H9 (cell line): ENCODE data around the gene SCN4A. TPM values are rescaled to one million over a fixed set of nuclear protein-coding genes. Genes with fewer than 3 reads are reported as not detected.
A peak's percentile ranks its signal among the peaks of the same experiment; 100 is the strongest.

Experiments used
- DNase-seq: peaks from one replicate; pipeline ENCODE4 v3.0.0-alpha.2; 2017
- H2AFZ ChIP-seq: one replicate; pipeline ENCODE4 v1.6.1; 2013; ENCODE audit warnings: mild to moderate bottlenecking, low read length, control low read depth, moderate library complexity
- H2AK5ac ChIP-seq: 2 replicates; pipeline ENCODE4 v1.6.1; 2013; ENCODE audit warnings: low read length, control low read depth, mixed read lengths; ENCODE audit not compliant: insufficient read length
- H2BK120ac ChIP-seq: one replicate; pipeline ENCODE4 v1.6.1; 2013; ENCODE audit warnings: low read depth, mild to moderate bottlenecking, low read length, control low read depth, inconsistent platforms; ENCODE audit not compliant: poor library complexity, severe bottlenecking
- H2BK12ac ChIP-seq: 2 replicates; pipeline ENCODE4 v1.6.1; 2013; ENCODE audit warnings: low read length, control low read depth, mixed read lengths, low read depth; ENCODE audit not compliant: insufficient read length
- H2BK15ac ChIP-seq: 2 replicates; pipeline ENCODE4 v1.6.1; 2013; ENCODE audit warnings: low read depth, low read length, control low read depth
- H2BK20ac ChIP-seq: one replicate; pipeline ENCODE4 v1.6.1; 2013; ENCODE audit warnings: low read depth, mild to moderate bottlenecking, low read length, control low read depth, inconsistent platforms; ENCODE audit not compliant: poor library complexity, severe bottlenecking
- H2BK5ac ChIP-seq: 2 replicates; pipeline ENCODE4 v1.6.1; 2013; ENCODE audit warnings: low read length, control low read depth, mixed read lengths; ENCODE audit not compliant: insufficient read length
- H3K14ac ChIP-seq: 2 replicates; pipeline ENCODE4 v1.6.1; 2013; ENCODE audit warnings: low read length, control low read depth; ENCODE audit not compliant: insufficient read depth
- H3K18ac ChIP-seq: 2 replicates; pipeline ENCODE4 v1.6.1; 2013; ENCODE audit warnings: low read depth, mild to moderate bottlenecking, mixed read lengths, low read length, control low read depth; ENCODE audit not compliant: insufficient read length
- H3K23ac ChIP-seq: 2 replicates; pipeline ENCODE4 v1.6.1; 2013; ENCODE audit warnings: low read length, control low read depth, mixed read lengths, low read depth; ENCODE audit not compliant: insufficient read length
- H3K23me2 ChIP-seq: 2 replicates; pipeline ENCODE4 v1.6.1; 2013; ENCODE audit warnings: low read depth, mild to moderate bottlenecking, mixed read lengths, low read length, control low read depth; ENCODE audit not compliant: insufficient read length, poor library complexity, severe bottlenecking
- H3K27ac ChIP-seq: 2 replicates; pipeline ENCODE4 v1.5.1; 2013; ENCODE audit warnings: low read length, control low read depth, mixed read lengths, low read depth; ENCODE audit not compliant: insufficient read length
- H3K27me3 ChIP-seq: 2 replicates; pipeline ENCODE4 v1.6.1; 2013; ENCODE audit warnings: low read length, control low read depth, inconsistent platforms; ENCODE audit not compliant: insufficient read depth
- H3K4ac ChIP-seq: 2 replicates; pipeline ENCODE4 v1.6.1; 2013; ENCODE audit warnings: low read depth, mild to moderate bottlenecking, control low read depth, inconsistent platforms, low read length, moderate library complexity
- H3K4me1 ChIP-seq: 2 replicates; pipeline ENCODE4 v1.6.1; 2013; ENCODE audit warnings: low read length, control low read depth, inconsistent platforms; ENCODE audit not compliant: insufficient read depth
- H3K4me2 ChIP-seq: 2 replicates; pipeline ENCODE4 v1.6.1; 2013; ENCODE audit warnings: low read length, control low read depth, mixed read lengths; ENCODE audit not compliant: insufficient read length, insufficient read depth
- H3K56ac ChIP-seq: 2 replicates; pipeline ENCODE4 v1.6.1; 2013; ENCODE audit warnings: low read depth, mild to moderate bottlenecking, mixed read lengths, low read length, control low read depth; ENCODE audit not compliant: insufficient read length
- H3K79me1 ChIP-seq: 2 replicates; pipeline ENCODE4 v1.6.1; 2013; ENCODE audit warnings: low read depth, mild to moderate bottlenecking, moderate library complexity, low read length, control low read depth, inconsistent platforms; ENCODE audit not compliant: insufficient read depth, poor library complexity, severe bottlenecking
- H3K79me2 ChIP-seq: 2 replicates; pipeline ENCODE4 v1.6.1; 2013; ENCODE audit warnings: low read length, control low read depth, inconsistent platforms; ENCODE audit not compliant: insufficient read depth
- H3K9ac ChIP-seq: 2 replicates; pipeline ENCODE4 v1.6.1; 2013; ENCODE audit warnings: low read length, control low read depth, mixed read lengths; ENCODE audit not compliant: insufficient read length; ENCODE audit errors: extremely low read depth
- H3K9me3 ChIP-seq: one replicate; pipeline ENCODE4 v1.6.1; 2013; ENCODE audit warnings: low read depth, low read length, inconsistent platforms; ENCODE audit not compliant: control insufficient read depth
- H3T11ph ChIP-seq: one replicate; pipeline ENCODE4 v1.6.1; 2013; ENCODE audit warnings: mild to moderate bottlenecking, low read length, control low read depth, inconsistent platforms
- H4K20me1 ChIP-seq: one replicate; pipeline ENCODE4 v1.6.1; 2013; ENCODE audit not compliant: control insufficient read depth, insufficient read length, insufficient read depth
- H4K5ac ChIP-seq: 2 replicates; pipeline ENCODE4 v1.6.1; 2013; ENCODE audit warnings: low read depth, mild to moderate bottlenecking, mixed read lengths, low read length, control low read depth; ENCODE audit not compliant: insufficient read length
- H4K8ac ChIP-seq: replicated peaks from 2 replicates; pipeline ENCODE4 v1.6.1; 2013; ENCODE audit warnings: low read length, control low read depth, mixed read lengths, low read depth; ENCODE audit not compliant: insufficient read length
- H4K91ac ChIP-seq: 2 replicates; pipeline ENCODE4 v1.6.1; 2013; ENCODE audit warnings: low read depth, mild to moderate bottlenecking, moderate library complexity, mixed read lengths, low read length, control low read depth; ENCODE audit not compliant: insufficient read length
- H3K27ac Mint-ChIP-seq, 3 experiments: 2 replicates in 2 of 3; 3 replicates in 1 of 3; pipeline ENCODE4 v1.8.0; 2020 to 2021; ENCODE audit warnings: mixed read lengths in 3 of 3, mild to moderate bottlenecking in 1 of 3, moderate library complexity in 1 of 3
- H3K27me3 Mint-ChIP-seq: 2 replicates; pipeline ENCODE4 v1.8.0; 2021; ENCODE audit warnings: low read depth, mild to moderate bottlenecking, moderate library complexity, mixed read lengths
- H3K36me3 Mint-ChIP-seq, 3 experiments: 2 replicates in 2 of 3; 3 replicates in 1 of 3; pipeline ENCODE4 v1.8.0; 2020 to 2021; ENCODE audit warnings: low read depth in 3 of 3, mixed read lengths in 3 of 3; ENCODE audit not compliant: insufficient read depth in 1 of 3
- H3K4me1 Mint-ChIP-seq, 2 experiments: 2 replicates each; pipeline ENCODE4 v1.8.0; 2020; ENCODE audit warnings: mixed read lengths in 2 of 2
- H3K4me3 Mint-ChIP-seq, 2 experiments: 2 replicates in 1 of 2; 3 replicates in 1 of 2; pipeline ENCODE4 v1.8.0; 2020 to 2021; ENCODE audit warnings: mild to moderate bottlenecking in 2 of 2, mixed read lengths in 2 of 2, moderate library complexity in 1 of 2
- H3K9me3 Mint-ChIP-seq, 2 experiments: 2 replicates in 1 of 2; 3 replicates in 1 of 2; pipeline ENCODE4 v1.8.0; 2020; ENCODE audit warnings: mild to moderate bottlenecking in 2 of 2, mixed read lengths in 2 of 2, moderate library complexity in 1 of 2
- CTCF ChIP-seq: fragments of 200-600 bp; sonication (generic); conservative IDR thresholded peaks from 3 replicates; pipeline ENCODE4 v1.8.0; 2021; ENCODE audit warnings: antibody characterized with exemption, mild to moderate bottlenecking
- WGBS: extraction: QIAGEN DNeasy Blood & Tissue Kit; methylation state at CpG from one replicate; pipeline ENCODE4 v1.1.7; 2013; ENCODE audit warnings: missing lambda C conversion rate, low lambda C conversion rate, mixed read lengths; ENCODE audit not compliant: insufficient read length; ENCODE audit errors: extremely low coverage; 5-methylcytosine and 5-hydroxymethylcytosine counted together
- total RNA-seq: library from RNA; stranded (reverse); gene quantifications from 2 replicates; pipeline ENCODE4 v1.2.1, GENCODE V29; 2021

Gene SCN4A
- total RNA-seq, 1 experiment from 2014 or later = 5.8 TPM

GRCh38 chr17:63973247-63973646, 529 bp upstream of the SCN4A start:
- Histone ChIP-seq H3K4ac (no peak overlapping the region), H3K4me2 (no peak overlapping the region), H2BK5ac (no peak overlapping the region), H4K8ac (no peak overlapping the region), H3K9ac (no peak overlapping the region), H3T11ph (no peak overlapping the region), H3K79me2 (no peaks in the 10 kb centered on the region), H2BK15ac (no peak overlapping the region), H2BK120ac (no peak overlapping the region), H3K79me1 (no peaks in the 10 kb centered on the region), H3K27me3 (no peaks in the 10 kb centered on the region), H3K9me3 (no peaks in the 10 kb centered on the region), H3K27ac (no peak overlapping the region), H2BK12ac (no peak overlapping the region), H3K23me2 (no peaks in the 10 kb centered on the region), H2BK20ac (no peak overlapping the region), H3K56ac (no peak overlapping the region), H2AFZ (no peak overlapping the region), H3K18ac (no peak overlapping the region), H3K23ac (no peak overlapping the region), H4K91ac (no peak overlapping the region), H3K14ac (no peak overlapping the region), H4K5ac (no peak overlapping the region), H4K20me1 (no peaks in the 10 kb centered on the region), H2AK5ac (no peak overlapping the region), H3K4me1 (no peaks in the 10 kb centered on the region)
- Mint-ChIP-seq H3K4me1 (peaks cover 7 to 10% of the 10 kb centered on the region in 2 experiments), H3K9me3 (no peaks in the 10 kb centered on the region), H3K27ac (no peak overlapping the region; a peak in 1 of 7 replicates), H3K36me3 (no peaks in the 10 kb centered on the region), H3K27me3 (no peaks in the 10 kb centered on the region; the same call in none of the 2 replicates), H3K4me3 (peak overlapping the region in 1 of 2 experiments; percentile 49; a peak in 1 of 5 replicates)
- TF ChIP-seq CTCF = no peak
- no peak for DNase-seq
- no CpG with 5 or more reads among the region's 6 CpGs for WGBS
